Kidney epithelial cell (primary cell): Measurements from ENCODE around the gene ABCA5. TPM values are rescaled to one million over a fixed set of nuclear protein-coding genes. Genes with fewer than 3 reads are reported as not detected.
A peak's percentile ranks its signal among the peaks of the same experiment; 100 is the strongest.

Experiments
- DNase-seq: peaks from one replicate; pipeline ENCODE4 v3.0.0-alpha.2; 2010; ENCODE audit warnings: low read depth
- H3K27me3 ChIP-seq: 2 replicates; pipeline ENCODE4 v1.6.0; 2011; ENCODE audit warnings: low read length; ENCODE audit not compliant: control insufficient read depth, insufficient read depth
- H3K36me3 ChIP-seq: 2 replicates; pipeline ENCODE4 v1.5.1; 2011; ENCODE audit warnings: low read length; ENCODE audit not compliant: control insufficient read depth, insufficient read depth
- H3K4me3 ChIP-seq: 2 replicates; pipeline ENCODE4 v1.5.1; 2011; ENCODE audit warnings: low read depth, mild to moderate bottlenecking, control low read depth, low read length
- CTCF ChIP-seq: IDR thresholded peaks from 2 replicates; pipeline ENCODE4 v1.5.1; 2011; ENCODE audit warnings: mild to moderate bottlenecking, moderate library complexity, low read length, control low read depth, inconsistent platforms; ENCODE audit not compliant: insufficient read depth, poor library complexity, severe bottlenecking
- total RNA-seq: library from RNA; depleted of rRNA; stranded (reverse); fragments of >200 nt; gene quantifications from 2 replicates; pipeline ENCODE4 v1.2.3, GENCODE V29; 2015

The ABCA5 gene
- total RNA-seq, 1 donor from 2014 or later = 5.5 TPM

GRCh38 chr17:69363488-69364210, 36.7 kb upstream of the ABCA5 start:
- no peak overlapping the region for H3K4me3 ChIP-seq
- no peak for TF ChIP-seq CTCF
- no peak for DNase-seq

GRCh38 chr17:69361156-69361555, 34.2 kb upstream of the ABCA5 start:
- no peak for TF ChIP-seq CTCF
- no peak for DNase-seq
- Histone ChIP-seq H3K4me3 (no peak overlapping the region), H3K27me3 (no peaks in the 10 kb centered on the region), H3K36me3 (no peaks in the 10 kb centered on the region)

More at GRCh38 chr17:69363488-69364210, 36.7 kb upstream of the ABCA5 start:
- H3K27me3 ChIP-seq = no peaks in the 10 kb centered on the region
- no peaks in the 10 kb centered on the region for H3K36me3 ChIP-seq

- no peaks in the 10 kb centered on the region for H3K27me3 ChIP-seq
- H3K4me3 ChIP-seq = no peak overlapping the region
- H3K36me3 ChIP-seq = no peaks in the 10 kb centered on the region
- no peak for DNase-seq
- TF ChIP-seq CTCF = peak; percentile 24
These were observed 32.0 kb upstream of the ABCA5 start for GRCh38 chr17:69358688-69359596.

- no peak for DNase-seq
- Histone ChIP-seq H3K4me3 (no peak overlapping the region), H3K27me3 (no peaks in the 10 kb centered on the region), H3K36me3 (no peaks in the 10 kb centered on the region)
- no peak for TF ChIP-seq CTCF
These were observed 30.8 kb upstream of the ABCA5 start for GRCh38 chr17:69357701-69358100.

- Histone ChIP-seq H3K4me3 (no peak overlapping the region), H3K36me3 (no peaks in the 10 kb centered on the region), H3K27me3 (no peaks in the 10 kb centered on the region)
- DNase-seq = no peak
- no peak for TF ChIP-seq CTCF
These were observed 29.7 kb upstream of the ABCA5 start for GRCh38 chr17:69356625-69357024.
